Loucy (cell line): Measurements from ENCODE around the gene FBRSL1.
A peak's percentile ranks its signal among the peaks of the same experiment; 100 is the strongest.

Experiments used
- H2AFZ ChIP-seq: fragments of 200-600 bp; sonication (generic); 2 replicates; pipeline ENCODE4 v1.6.0; 2016; ENCODE audit warnings: antibody characterized with exemption, mild to moderate bottlenecking, low read length, moderate library complexity
- H3F3A ChIP-seq: fragments of 200-600 bp; 2 replicates; pipeline ENCODE4 v1.6.0; 2016; ENCODE audit warnings: antibody characterized with exemption, low read depth, mild to moderate bottlenecking
- H3K27me3 ChIP-seq: fragments of 200-600 bp; sonication (generic); 2 replicates; pipeline ENCODE4 v1.6.1; 2014; ENCODE audit warnings: low read length, mild to moderate bottlenecking; ENCODE audit not compliant: insufficient read depth, poor library complexity, severe bottlenecking
- H3K36me3 ChIP-seq: fragments of 200-600 bp; sonication (generic); 2 replicates; pipeline ENCODE4 v1.6.1; 2016; ENCODE audit warnings: low read length; ENCODE audit not compliant: insufficient read depth
- H3K4me1 ChIP-seq: fragments of 200-600 bp; sonication (generic); 2 replicates; pipeline ENCODE4 v1.5.1; 2014; ENCODE audit warnings: low read length, mild to moderate bottlenecking; ENCODE audit not compliant: insufficient read depth, poor library complexity, severe bottlenecking
- H3K4me2 ChIP-seq: fragments of 200-600 bp; sonication (generic); 2 replicates; pipeline ENCODE4 v1.6.0; 2014; ENCODE audit warnings: antibody characterized with exemption, low read length, low read depth, mild to moderate bottlenecking; ENCODE audit not compliant: poor library complexity, severe bottlenecking
- H3K4me3 ChIP-seq: fragments of 200-600 bp; sonication (generic); 2 replicates; pipeline ENCODE4 v1.5.1; 2014; ENCODE audit warnings: low read length, mild to moderate bottlenecking, mixed read lengths; ENCODE audit not compliant: poor library complexity, severe bottlenecking
- H3K79me2 ChIP-seq: fragments of 200-600 bp; sonication (generic); 2 replicates; pipeline ENCODE4 v1.6.1; 2014; ENCODE audit warnings: low read length; ENCODE audit not compliant: insufficient read depth
- H3K9ac ChIP-seq: fragments of 200-600 bp; sonication (generic); 2 replicates; pipeline ENCODE4 v1.6.0; 2014; ENCODE audit warnings: mild to moderate bottlenecking, low read depth, low read length, moderate library complexity; ENCODE audit not compliant: poor library complexity, severe bottlenecking
- H3K9me2 ChIP-seq: fragments of 200-600 bp; sonication (generic); replicated peaks from 2 replicates; pipeline ENCODE4 v1.6.1; 2016; ENCODE audit warnings: low read depth, low read length, mixed read lengths
- H3K9me3 ChIP-seq: fragments of 200-600 bp; sonication (generic); 2 replicates; pipeline ENCODE4 v1.6.1; 2014; ENCODE audit warnings: mild to moderate bottlenecking, antibody characterized with exemption, low read length, low read depth; ENCODE audit not compliant: insufficient read depth
- H4K20me1 ChIP-seq: fragments of 200-600 bp; sonication (generic); 2 replicates; pipeline ENCODE4 v1.6.0; 2014; ENCODE audit warnings: antibody characterized with exemption, low read length, mild to moderate bottlenecking; ENCODE audit not compliant: insufficient read depth, poor library complexity, severe bottlenecking
- CTCF ChIP-seq: fragments of 200-600 bp; sonication (generic); conservative IDR thresholded peaks from 2 replicates; pipeline ENCODE4 v1.5.1; 2014; ENCODE audit warnings: mild to moderate bottlenecking, antibody characterized with exemption, low read length
- EZH2phosphoT487 ChIP-seq: fragments of 200-600 bp; IDR thresholded peaks from 2 replicates; pipeline ENCODE4 v1.6.1; 2018; ENCODE audit warnings: antibody characterized with exemption, mild to moderate bottlenecking, moderate library complexity, borderline replicate concordance

The FBRSL1 gene

GRCh38 chr12:132492951-132493350 is 3.0 kb downstream of the FBRSL1 start:
- Histone ChIP-seq H3K9ac (peak overlapping the region; percentile 84), H3K4me2 (peak overlapping the region; percentile 99), H3K27me3 (no peaks in the 10 kb centered on the region), H3K9me3 (no peaks in the 10 kb centered on the region), H3K36me3 (no peaks in the 10 kb centered on the region), H3K4me1 (peaks cover 52% of the 10 kb centered on the region), H2AFZ (no peak overlapping the region), H3K4me3 (peak overlapping the region; percentile 77), H3K9me2 (no peaks in the 10 kb centered on the region), H3K79me2 (peaks cover 77% of the 10 kb centered on the region), H4K20me1 (peaks cover 67% of the 10 kb centered on the region), H3F3A (peaks cover 3% of the 10 kb centered on the region; the same call in 1 of the 2 replicates)
- TF ChIP-seq CTCF (no peak), EZH2phosphoT487 (no peak)

- peak overlapping the region; percentile 77 for H3K4me3 ChIP-seq
- no peaks in the 10 kb centered on the region for H3K9me2 ChIP-seq
- peaks cover 3% of the 10 kb centered on the region; the same call in 1 of the 2 replicates for H3F3A ChIP-seq
- H4K20me1 ChIP-seq = peaks cover 73% of the 10 kb centered on the region
- H3K4me1 ChIP-seq = peaks cover 45% of the 10 kb centered on the region
- no peaks in the 10 kb centered on the region for H3K9me3 ChIP-seq
- peak overlapping the region; percentile 99 for H3K4me2 ChIP-seq
- H3K27me3 ChIP-seq = no peaks in the 10 kb centered on the region
- TF ChIP-seq CTCF = no peak
- TF ChIP-seq EZH2phosphoT487 = no peak
- peaks cover 81% of the 10 kb centered on the region for H3K79me2 ChIP-seq
- no peaks in the 10 kb centered on the region for H3K36me3 ChIP-seq
- H3K9ac ChIP-seq = peak overlapping the region; percentile 84
- no peak overlapping the region for H2AFZ ChIP-seq
Measured at GRCh38 chr12:132493482-132494178, 3.7 kb downstream of the FBRSL1 start.

- Histone ChIP-seq H4K20me1 (peaks cover 77% of the 10 kb centered on the region), H2AFZ (no peak overlapping the region), H3K4me2 (peak overlapping the region; percentile 99), H3K27me3 (no peaks in the 10 kb centered on the region), H3K9ac (peak overlapping the region; percentile 84), H3K36me3 (no peaks in the 10 kb centered on the region), H3K79me2 (peaks cover 90% of the 10 kb centered on the region), H3F3A (no peaks in the 10 kb centered on the region), H3K9me2 (no peaks in the 10 kb centered on the region), H3K9me3 (no peaks in the 10 kb centered on the region), H3K4me1 (peaks cover 40% of the 10 kb centered on the region), H3K4me3 (peak overlapping the region; percentile 77)
- TF ChIP-seq CTCF (no peak), EZH2phosphoT487 (no peak)
Measured at GRCh38 chr12:132494294-132495164, 4.6 kb downstream of the FBRSL1 start.
